ENCODE measurements around the gene ZBTB21. TPM values are rescaled to one million over a fixed set of nuclear protein-coding genes. Genes with fewer than 3 reads are reported as not detected.

Gene ZBTB21
- polyA plus RNA-seq, 1 of the 3 experiments (the other 2 are of a cell fraction) = 2.9 TPM

- TF ChIP-seq ELF1 (IDR thresholded peaks at IDR 0.05) = no peak
Observed at GRCh38 chr21:41956926-41957729, 53.0 kb downstream of the ZBTB21 start (continued).

- POLR2A ChIA-PET = no interaction called here
Observed at GRCh38 chr21:41955516-41955915, 54.6 kb downstream of the ZBTB21 start.

More at GRCh38 chr21:41955516-41955915, 54.6 kb downstream of the ZBTB21 start:
- no peak overlapping the region for H3K4me2 ChIP-seq
- H3K9ac ChIP-seq = no peak overlapping the region
- no peak for DNase-seq
- H3K9me3 ChIP-seq = no peaks in the 10 kb centered on the region
- H3K4me1 ChIP-seq (ENCODE audit: control insufficient read depth in 1 of 2, insufficient read depth in 2 of 2, low read depth in 1 of 2, low read length in 1 of 2) = peaks cover 17 to 32% of the 10 kb centered on the region in 2 experiments; a peak in 3 of 4 replicates
- WGBS (ENCODE audit: low lambda C conversion rate) = 96% methylated on average over 10 of the region's 10 CpGs
- H3K4me3 ChIP-seq (ENCODE audit: low read depth in 2 of 2, low read length in 1 of 2) = no peak overlapping the region
- H3K27ac ChIP-seq (ENCODE audit: low read depth in 2 of 2, low read length in 1 of 2) = no peak overlapping the region
- H4K20me1 ChIP-seq (ENCODE audit: insufficient read depth) = no peaks in the 10 kb centered on the region
- no peaks in the 10 kb centered on the region for H3K36me3 ChIP-seq (replicated peaks in 1 of 2; ENCODE audit: control insufficient read depth in 1 of 2, insufficient read depth in 2 of 2, low read length in 1 of 2)
- H2AFZ ChIP-seq (ENCODE audit: low read depth) = no peak overlapping the region
- H3K79me2 ChIP-seq (ENCODE audit: insufficient read depth) = peaks cover 26% of the 10 kb centered on the region
- H3K27me3 ChIP-seq (ENCODE audit: insufficient read depth) = no peaks in the 10 kb centered on the region
- CTCF ChIA-PET = no interaction called here
- H3F3A ChIP-seq (replicated peaks; ENCODE audit: insufficient read depth) = peaks cover 32% of the 10 kb centered on the region
- TF ChIP-seq JUND (IDR thresholded peaks at IDR 0.05) = no peak
- no peak for TF ChIP-seq GABPA (IDR thresholded peaks at IDR 0.05; ENCODE audit: low read depth)
- TF ChIP-seq TEAD4 (IDR thresholded peaks at IDR 0.05; ENCODE audit: borderline replicate concordance, insufficient read depth) = no peak
- no peak for TF ChIP-seq CHD2 (IDR thresholded peaks at IDR 0.05; ENCODE audit: low read length, partially characterized antibody)
- TF ChIP-seq ZBTB33 (IDR thresholded peaks at IDR 0.05; ENCODE audit: borderline replicate concordance, low read depth) = no peak
- TF ChIP-seq ELF1 (IDR thresholded peaks at IDR 0.05) = no peak
- TF ChIP-seq TAF1 (IDR thresholded peaks at IDR 0.05; ENCODE audit: borderline replicate concordance, low read depth, low read length) = no peak
- no peak for TF ChIP-seq FOXJ3 (CRISPR knock-in tag; IDR thresholded peaks at IDR 0.05)
- TF ChIP-seq POLR2AphosphoS5 (IDR thresholded peaks at IDR 0.05; ENCODE audit: low read depth, low read length) = no peak
- TF ChIP-seq IRF3 (IDR thresholded peaks at IDR 0.05; ENCODE audit: low read depth, low read length) = no peak
- TF ChIP-seq SIN3A (IDR thresholded peaks at IDR 0.05; ENCODE audit: borderline replicate concordance, low read depth, low read length) = no peak
- no peak for TF ChIP-seq FOXM1 (IDR thresholded peaks at IDR 0.05; ENCODE audit: low read depth)
- TF ChIP-seq CTCF (IDR thresholded peaks at IDR 0.05) = no peak
- no peaks in the 10 kb centered on the region for H3K9me2 ChIP-seq
